Right cardiac atrium (tissue), 5 donors: ENCODE data around the gene LCE3A. TPM values are rescaled to one million over a fixed set of nuclear protein-coding genes. Genes with fewer than 3 reads are reported as not detected.
A peak's percentile ranks its signal among the peaks of the same experiment; 100 is the strongest.
"Not testable (repeated sequence)": the region's sequence is repeated elsewhere in the genome, so short reads cannot be mapped to it uniquely, and the experiment has no call there.

Experiments
- ATAC-seq, 2 donors: fragments of 200-7000 bp; cut with Tn5 transposase; one replicate each; pipeline versions ENCODE4 v1.8.0 to v1.9.1; 2020; ENCODE audit warnings: moderate library complexity in 2 of 2, mild to moderate bottlenecking in 1 of 2
- DNase-seq, 3 donors: peaks; one replicate each; pipeline ENCODE4 v3.0.0-alpha.2; 2020
- H3K27ac ChIP-seq: one replicate; pipeline ENCODE4 v1.5.1; 2013; ENCODE audit warnings: mild to moderate bottlenecking, low read length, control low read depth, moderate library complexity
- H3K27me3 ChIP-seq: one replicate; pipeline ENCODE4 v1.6.1; 2013; ENCODE audit not compliant: control insufficient read depth, insufficient read depth
- H3K4me1 ChIP-seq: one replicate; pipeline ENCODE4 v1.6.1; 2013; ENCODE audit warnings: low read length; ENCODE audit not compliant: control insufficient read depth, insufficient read depth
- H3K4me3 ChIP-seq: one replicate; pipeline ENCODE4 v1.5.1; 2013; ENCODE audit warnings: low read length, control low read depth
- H3K9me3 ChIP-seq: one replicate; pipeline ENCODE4 v1.6.1; 2013; ENCODE audit warnings: low read length; ENCODE audit not compliant: control insufficient read depth
- WGBS: extraction: QIAGEN DNeasy Blood & Tissue Kit; methylation state at CpG from one replicate; pipeline ENCODE4 v1.1.7; 2013; 5-methylcytosine and 5-hydroxymethylcytosine counted together
- intact Hi-C, 4 donors: fragments of 100-400 bp; cut with DNase I; formaldehyde crosslinking; loops; one replicate each; pipeline versions ENCODE4 v1.11.0 to v1.14.0; 2022 to 2023
- long read RNA-seq, 4 donors: library from polyadenylated mRNA; unstranded; transcript quantifications; one replicate each; pipeline ENCODE4 v2.0.0, GENCODE V29; 2020 to 2021
- polyA plus RNA-seq: library from polyadenylated mRNA; stranded (reverse); fragments of 200-250 nt; gene quantifications from one replicate; pipeline ENCODE4 v1.2.3, GENCODE V29; 2013
- total RNA-seq, 4 donors: library from RNA; stranded (reverse); fragmentation: NEBNext Ultra II Directional; extraction: Animal tissue kit (Norgen Biotek cat#: 25700); gene quantifications; one replicate each; pipeline ENCODE4 v1.2.1, GENCODE V29; 2021
- donor health status: healthy with polysubstance abuse.
- donor health status: DM: no; HTN: yes; CAD: no.
- donor health status: DM: no; HTN: no; CAD: no.
- donor health status: DM: no; HTN: yes; CAD: no; lungs with severe emphysema.
- donor health status: DM: yes; HTN: yes; CAD: no.

Gene LCE3A
- total RNA-seq (not detected), polyA plus RNA-seq (not detected)
- long read RNA-seq, donor 1 = 0 reads
- long read RNA-seq, donor 2 = 0 reads
- long read RNA-seq, donor 3 = 0 reads
- long read RNA-seq, donor 4 = 0 reads

GRCh38 chr1:152622803-152623202 is at the start of gene LCE3A:
Gene LCE3A, minus strand, starts transcription at chr1:152623103. Its CDS starts 0 bp downstream, at chr1:152623103.
- Histone ChIP-seq H3K27me3 (no peaks in the 10 kb centered on the region), H3K27ac (no peak within 1 kb of the TSS), H3K4me1 (no peaks in the 10 kb centered on the region), H3K9me3 (no peaks in the 10 kb centered on the region), H3K4me3 (no peak within 1 kb of the TSS)
- WGBS = 53% methylated on average over 10 of the region's 10 CpGs
- intact Hi-C loops = loop anchor here in 1 of 4 donors (10.0 kb wide), 1 partner anchor 48 kb away; no protein-coding TSS in a partner anchor
- DNase-seq (peak in 2 of 3 donors; percentile 11 to 28), ATAC-seq (no peak)

- DNase-seq = no peak
- ATAC-seq = no peak
- Histone ChIP-seq H3K27ac (no peak overlapping the region), H3K9me3 (no peaks in the 10 kb centered on the region), H3K4me1 (no peaks in the 10 kb centered on the region), H3K4me3 (no peak overlapping the region), H3K27me3 (no peaks in the 10 kb centered on the region)
- intact Hi-C loops = no loop called here
- WGBS = 82% methylated on average over 5 of the region's 5 CpGs
Measured at GRCh38 chr1:152667648-152668047, 44.7 kb upstream of the LCE3A start.

- ATAC-seq, H3K27ac ChIP-seq, H3K4me3 ChIP-seq, H3K4me1 ChIP-seq, intact Hi-C loops, H3K27me3 ChIP-seq, DNase-seq, H3K9me3 ChIP-seq: not testable (repeated sequence)
- WGBS = 86% methylated on average over 1 of the region's 1 CpG
Measured at GRCh38 chr1:152666171-152666570, 43.3 kb upstream of the LCE3A start.

- Histone ChIP-seq H3K4me1 (no peaks in the 10 kb centered on the region), H3K27ac (no peak within 1 kb of the TSS), H3K27me3 (no peaks in the 10 kb centered on the region), H3K4me3 (no peak within 1 kb of the TSS), H3K9me3 (no peaks in the 10 kb centered on the region)
- WGBS = 63% methylated on average over 3 of the region's 3 CpGs
- DNase-seq (no peak), ATAC-seq (no peak)
- intact Hi-C loops = no loop called here
Measured at GRCh38 chr1:152663098-152663497, 40.2 kb upstream of the LCE3A start, which contains the start of gene LCE2D. Gene LCE2D, plus strand, starts transcription at chr1:152663380. Its CDS starts 726 bp downstream, at chr1:152664106.

GRCh38 chr1:152658649-152659048 is 35.7 kb upstream of the LCE3A start:
- no peak overlapping the region for H3K4me3 ChIP-seq
- no peak overlapping the region for H3K27ac ChIP-seq
- no peaks in the 10 kb centered on the region for H3K4me1 ChIP-seq
- intact Hi-C loops = no loop called here
- WGBS = 82% methylated on average over 3 of the region's 3 CpGs
- H3K9me3 ChIP-seq = no peaks in the 10 kb centered on the region
- DNase-seq (no peak), ATAC-seq (no peak)
- no peaks in the 10 kb centered on the region for H3K27me3 ChIP-seq

- no peak overlapping the region for H3K4me3 ChIP-seq
- DNase-seq (no peak), ATAC-seq (no peak)
- no peaks in the 10 kb centered on the region for H3K4me1 ChIP-seq
- no peaks in the 10 kb centered on the region for H3K9me3 ChIP-seq
- intact Hi-C loops = no loop called here
- 78% methylated on average over 4 of the region's 4 CpGs for WGBS
- no peak overlapping the region for H3K27ac ChIP-seq
- H3K27me3 ChIP-seq = no peaks in the 10 kb centered on the region
Measured at GRCh38 chr1:152657677-152658076, 34.8 kb upstream of the LCE3A start.

GRCh38 chr1:152656459-152656858 is 33.6 kb upstream of the LCE3A start:
- H3K27me3 ChIP-seq = no peaks in the 10 kb centered on the region
- no peak for ATAC-seq
- no peaks in the 10 kb centered on the region for H3K4me1 ChIP-seq
- H3K27ac ChIP-seq = no peak overlapping the region
- no peak for DNase-seq
- intact Hi-C loops = no loop called here
- 66% methylated on average over 2 of the region's 2 CpGs for WGBS
- no peak overlapping the region for H3K4me3 ChIP-seq
- no peaks in the 10 kb centered on the region for H3K9me3 ChIP-seq

GRCh38 chr1:152654110-152654509 is 31.2 kb upstream of the LCE3A start:
- Histone ChIP-seq H3K27me3 (no peaks in the 10 kb centered on the region), H3K4me3 (no peak overlapping the region), H3K9me3 (no peaks in the 10 kb centered on the region), H3K27ac (no peak overlapping the region), H3K4me1 (no peaks in the 10 kb centered on the region)
- WGBS = 30% methylated on average over 10 of the region's 10 CpGs
- intact Hi-C loops = no loop called here
- no peak for DNase-seq
- no peak for ATAC-seq

GRCh38 chr1:152646656-152647055 is 23.8 kb upstream of the LCE3A start:
- Histone ChIP-seq H3K9me3 (peaks cover 2% of the 10 kb centered on the region), H3K4me3 (no peak overlapping the region), H3K4me1 (no peaks in the 10 kb centered on the region), H3K27ac (no peak overlapping the region), H3K27me3 (no peaks in the 10 kb centered on the region)
- no peak for DNase-seq
- intact Hi-C loops = no loop called here
- no peak for ATAC-seq

- intact Hi-C loops = no loop called here
- Histone ChIP-seq H3K9me3 (peaks cover 2% of the 10 kb centered on the region), H3K4me1 (no peaks in the 10 kb centered on the region), H3K27ac (no peak overlapping the region), H3K27me3 (no peaks in the 10 kb centered on the region), H3K4me3 (no peak overlapping the region)
- ATAC-seq = no peak
- WGBS = 49% methylated on average over 3 of the region's 3 CpGs
- DNase-seq = no peak
Measured at GRCh38 chr1:152645146-152645545, 22.2 kb upstream of the LCE3A start.

GRCh38 chr1:152643945-152644344 is 21.0 kb upstream of the LCE3A start:
- no peak for ATAC-seq
- no peak overlapping the region for H3K4me3 ChIP-seq
- H3K4me1 ChIP-seq = no peaks in the 10 kb centered on the region
- DNase-seq = no peak
- peaks cover 2% of the 10 kb centered on the region for H3K9me3 ChIP-seq
- intact Hi-C loops = no loop called here
- no peaks in the 10 kb centered on the region for H3K27me3 ChIP-seq
- WGBS = 45% methylated on average over 3 of the region's 3 CpGs
- H3K27ac ChIP-seq = no peak overlapping the region

- H3K4me1 ChIP-seq = no peaks in the 10 kb centered on the region
- no peak overlapping the region for H3K4me3 ChIP-seq
- intact Hi-C loops = no loop called here
- no peak for DNase-seq
- no peaks in the 10 kb centered on the region for H3K9me3 ChIP-seq
- H3K27ac ChIP-seq = no peak overlapping the region
- no peaks in the 10 kb centered on the region for H3K27me3 ChIP-seq
- WGBS = 65% methylated on average over 1 of the region's 1 CpG
- no peak for ATAC-seq
Measured at GRCh38 chr1:152640351-152640750, 17.4 kb upstream of the LCE3A start.
